GM19023 (cell line): ENCODE data around the gene CCNYL1.
"Not testable (repeated sequence)": the region's sequence is repeated elsewhere in the genome, so short reads cannot be mapped to it uniquely, and the experiment has no call there.

ENCODE experiments used
- ATAC-seq: cut with Tn5 transposase; IDR thresholded peaks from one replicate; pipeline ENCODE4 v1.9.1; 2021; ENCODE audit warnings: mild to moderate bottlenecking, moderate library complexity; ENCODE audit not compliant: unreplicated experiment

Gene CCNYL1

GRCh38 chr2:207710814-207711740 is at the start of gene CCNYL1:
TSS of gene CCNYL1 (plus strand) at chr2:207711640. CDS start at chr2:207711897, 257 bp downstream.
- ATAC-seq = peak; percentile 95

DNA sequence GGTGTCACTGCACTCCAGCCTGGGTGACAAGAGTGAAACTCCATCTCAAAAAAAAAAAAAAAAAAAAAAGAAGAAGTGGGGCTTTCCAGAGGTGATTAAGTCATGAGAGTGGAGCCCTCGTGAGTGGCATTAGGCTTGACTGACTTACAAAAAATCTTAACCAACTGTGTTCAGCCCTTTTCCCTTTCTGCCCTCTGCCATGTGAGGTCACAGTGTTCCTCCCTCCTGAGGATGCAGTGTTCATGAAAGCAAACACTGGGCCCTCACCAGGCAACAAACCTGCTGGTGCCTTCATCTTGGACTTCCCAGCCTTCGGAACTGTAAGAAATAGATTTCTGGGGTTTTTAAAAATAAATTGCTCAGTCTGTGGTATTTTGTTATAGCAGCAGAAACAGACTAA is 49.2 kb upstream of the CCNYL1 start:
- peak; percentile 84 for ATAC-seq

GRCh38 chr2:207663870-207664545 is 47.4 kb upstream of the CCNYL1 start:
- ATAC-seq = no peak

DNA sequence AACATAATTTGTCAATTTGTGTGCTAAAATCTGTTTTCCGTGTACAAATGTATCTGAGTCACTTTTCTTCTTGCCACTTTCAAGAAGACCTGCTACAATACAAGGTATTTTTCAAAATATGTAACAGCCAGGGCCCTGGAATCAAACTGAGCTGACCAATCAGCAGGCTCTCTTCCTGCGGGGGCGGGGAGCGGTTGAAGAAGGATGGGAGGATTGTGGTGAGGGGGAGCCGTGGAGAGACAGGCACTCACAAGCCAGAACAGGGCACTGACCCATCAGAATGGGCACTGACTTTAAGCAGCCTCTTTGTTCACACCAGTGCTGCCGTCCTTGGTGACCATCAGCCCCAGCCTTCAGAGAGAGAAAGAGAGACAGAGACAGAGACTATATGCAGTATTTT is 40.6 kb upstream of the CCNYL1 start:
- ATAC-seq = no peak

DNA sequence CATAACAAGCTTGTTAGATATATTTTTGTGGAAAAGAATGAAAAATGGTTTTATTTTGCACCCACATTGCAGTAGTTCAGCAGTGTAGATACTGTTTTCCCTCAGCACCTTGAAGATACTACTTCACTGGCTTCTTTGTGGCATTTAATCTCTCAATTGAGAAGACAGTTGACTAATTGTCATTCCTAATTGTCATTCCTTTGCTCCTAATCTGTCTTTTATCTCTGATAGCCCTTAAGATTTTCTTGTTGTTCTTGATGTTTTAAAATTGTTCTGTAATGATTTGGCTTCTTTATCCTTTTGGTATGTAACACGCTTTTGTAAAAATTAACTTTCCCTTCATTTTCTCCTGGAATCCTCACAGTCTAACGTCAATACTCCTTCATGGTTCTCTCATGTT is 38.0 kb upstream of the CCNYL1 start:
- ATAC-seq = no peak

GRCh38 chr2:207674266-207674774 is 37.1 kb upstream of the CCNYL1 start:
- no peak for ATAC-seq

DNA sequence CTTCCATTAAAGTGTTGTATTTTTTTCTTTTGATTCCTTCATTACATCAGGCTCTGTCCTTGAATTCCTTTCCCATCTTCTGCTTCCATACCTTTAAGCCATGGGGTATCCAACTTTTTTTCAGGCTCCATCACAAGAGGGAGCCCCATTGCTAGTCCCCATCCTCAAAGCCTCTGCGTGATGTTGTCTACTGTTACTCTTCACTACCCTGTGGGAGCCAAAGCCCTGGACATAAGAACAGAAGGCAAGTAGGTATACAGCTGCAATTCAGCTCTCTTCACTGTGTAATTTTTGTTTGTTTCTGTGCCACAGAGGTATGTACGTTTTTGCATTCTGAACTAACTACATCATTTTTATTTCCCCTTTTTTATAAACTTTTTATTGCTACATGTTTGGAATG is 36.6 kb upstream of the CCNYL1 start:
- ATAC-seq = no peak

- no peak for ATAC-seq
These were observed 34.5 kb upstream of the CCNYL1 start for GRCh38 chr2:207676827-207677354.

- ATAC-seq = no peak
These were observed 30.0 kb upstream of the CCNYL1 start for GRCh38 chr2:207681431-207681830.

GRCh38 chr2:207682557-207682956 is 28.9 kb upstream of the CCNYL1 start:
- ATAC-seq = no peak

GRCh38 chr2:207683438-207683837 is 28.0 kb upstream of the CCNYL1 start:
- no peak for ATAC-seq

DNA sequence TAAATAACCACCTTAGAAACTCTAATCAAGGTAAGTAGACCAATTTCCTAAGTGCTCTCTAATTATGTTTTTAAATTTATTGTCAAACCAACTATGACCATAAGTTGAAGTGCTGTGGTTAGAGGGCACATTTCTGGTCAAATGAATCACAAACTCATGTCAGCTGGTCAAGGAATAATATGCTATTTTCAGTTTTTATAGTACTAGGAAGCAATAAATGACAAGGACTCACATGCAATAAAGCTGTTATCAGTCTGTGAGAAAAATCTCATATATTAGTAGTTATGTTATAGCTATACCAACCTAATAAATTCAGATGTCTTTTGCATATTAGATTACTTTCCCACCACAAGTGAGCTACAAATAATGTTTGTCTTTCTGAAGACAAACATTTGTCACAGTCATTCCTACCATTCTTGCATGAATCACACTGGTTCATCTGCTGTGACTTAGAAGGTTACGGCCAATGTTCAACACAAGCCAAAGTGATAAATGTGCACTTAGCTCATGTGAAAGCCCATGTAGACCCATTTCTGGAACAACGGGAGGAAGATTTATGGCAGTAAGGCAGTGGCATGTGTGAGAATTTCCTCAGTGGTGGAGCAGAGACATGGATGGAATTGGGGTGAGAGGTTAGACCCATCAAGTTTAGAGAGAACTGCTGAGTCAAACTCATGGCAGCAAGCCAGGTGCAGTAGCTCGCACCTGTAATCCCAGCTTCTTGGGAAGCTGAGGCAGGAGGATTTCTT is 27.4 kb upstream of the CCNYL1 start:
- ATAC-seq = no peak

DNA sequence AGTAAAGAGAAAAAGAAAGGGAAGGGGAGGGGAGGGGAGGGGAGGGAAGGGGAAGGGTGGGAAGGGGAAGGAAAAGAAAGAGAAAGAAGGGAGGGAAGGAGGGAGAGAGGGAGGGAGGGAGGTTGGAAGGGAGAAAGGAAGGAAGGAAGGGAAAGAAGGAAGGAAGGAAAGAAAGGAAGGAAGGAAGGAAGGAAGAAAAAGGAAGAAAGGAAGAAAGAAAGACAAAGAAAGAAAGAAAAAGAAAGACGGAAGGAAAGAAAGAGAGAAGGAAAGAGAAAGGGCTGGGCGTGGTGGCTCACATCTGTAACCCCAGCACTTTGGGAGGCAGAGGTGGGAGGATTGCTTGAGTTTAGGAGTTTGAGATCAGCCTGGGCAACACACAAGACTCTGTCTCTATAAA is 24.6 kb upstream of the CCNYL1 start:
- no peak for ATAC-seq

DNA sequence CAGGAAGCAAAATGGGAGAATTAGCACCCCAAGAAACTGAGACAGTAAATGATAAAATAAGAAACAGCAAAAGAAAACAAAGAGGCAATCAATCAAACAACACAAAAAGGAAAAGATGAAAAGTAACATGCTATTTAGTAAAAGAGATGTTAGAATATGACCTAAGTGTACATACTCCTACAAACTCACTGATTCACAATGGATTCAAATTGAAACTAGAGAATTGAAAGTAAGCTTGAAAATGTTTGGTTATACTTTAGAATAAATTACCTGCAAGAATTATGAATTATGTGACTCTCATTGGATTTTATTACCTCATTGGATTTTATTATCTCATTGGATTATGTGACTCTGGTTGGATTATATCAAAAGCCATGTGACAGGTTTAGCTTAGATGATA is 22.8 kb upstream of the CCNYL1 start:
- no peak for ATAC-seq

- ATAC-seq = not testable (repeated sequence)
These were observed 20.5 kb upstream of the CCNYL1 start for GRCh38 chr2:207690845-207691461.

DNA sequence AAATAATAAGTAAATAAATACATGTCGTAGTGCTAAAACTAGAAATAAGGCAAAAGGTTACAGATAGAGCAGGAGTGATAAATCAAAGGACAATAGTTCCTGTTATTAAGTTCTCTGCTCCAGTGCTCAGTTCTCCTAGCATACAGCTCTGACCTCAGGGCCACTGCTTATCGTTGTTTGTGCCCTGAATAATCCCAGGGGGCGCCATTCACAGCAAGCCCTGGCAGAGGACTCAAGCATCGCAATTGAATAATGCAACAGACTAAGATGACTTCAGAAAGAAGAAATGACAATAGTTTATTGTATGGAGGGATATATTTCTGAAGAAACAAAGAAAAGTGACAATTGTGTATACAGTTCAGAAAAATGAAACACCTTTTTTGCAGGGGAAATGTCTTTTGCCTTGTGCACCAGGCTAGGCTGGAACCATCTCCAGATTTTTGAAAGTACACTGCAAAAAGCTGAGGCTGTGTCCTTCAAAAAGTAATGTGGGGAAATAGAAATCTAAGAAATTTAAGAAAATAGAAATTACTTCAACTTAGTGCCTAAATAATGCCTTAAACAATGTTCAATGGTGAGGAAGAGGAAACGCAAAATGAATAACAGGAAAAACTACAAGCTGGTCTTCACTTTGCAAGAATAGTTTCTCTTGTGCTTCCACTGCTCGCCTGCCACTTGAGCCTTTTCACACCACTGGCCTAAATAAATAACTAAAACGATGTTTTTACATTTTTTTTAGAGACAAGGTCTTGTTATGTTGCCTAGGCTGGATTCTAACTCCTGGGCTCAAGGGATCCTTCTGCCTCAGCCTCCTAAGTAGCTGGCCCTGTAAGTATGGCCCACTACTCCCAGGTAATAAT is 19.0 kb upstream of the CCNYL1 start:
- no peak for ATAC-seq

DNA sequence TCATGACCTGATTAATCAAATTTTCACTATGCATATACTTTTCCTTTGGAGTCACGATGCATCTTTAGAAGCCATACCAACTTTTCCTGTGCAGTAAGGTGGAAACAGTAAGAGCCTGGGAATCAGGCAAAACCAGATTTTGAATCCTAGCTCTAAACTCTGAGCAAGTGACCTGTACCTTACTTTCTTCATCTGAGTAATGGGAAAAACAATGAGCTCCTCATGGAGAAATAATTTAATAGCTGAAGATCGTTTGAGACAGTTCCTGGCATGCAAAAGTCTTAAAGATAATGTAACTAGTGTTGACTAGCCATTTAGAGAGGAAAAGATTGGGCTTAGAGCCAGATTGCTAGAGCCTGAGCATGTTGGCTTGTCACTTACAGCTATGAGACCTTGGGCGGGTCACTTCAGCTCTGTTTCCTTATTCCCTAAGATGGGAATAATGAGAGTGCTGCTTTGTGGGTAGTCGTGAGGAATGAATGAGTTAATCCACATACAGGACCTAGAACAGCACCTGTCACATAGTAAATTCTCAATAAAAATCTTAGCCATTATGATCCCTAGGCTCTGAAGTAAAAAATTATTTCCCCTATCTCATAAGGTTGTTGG is 17.7 kb upstream of the CCNYL1 start:
- ATAC-seq = no peak

DNA sequence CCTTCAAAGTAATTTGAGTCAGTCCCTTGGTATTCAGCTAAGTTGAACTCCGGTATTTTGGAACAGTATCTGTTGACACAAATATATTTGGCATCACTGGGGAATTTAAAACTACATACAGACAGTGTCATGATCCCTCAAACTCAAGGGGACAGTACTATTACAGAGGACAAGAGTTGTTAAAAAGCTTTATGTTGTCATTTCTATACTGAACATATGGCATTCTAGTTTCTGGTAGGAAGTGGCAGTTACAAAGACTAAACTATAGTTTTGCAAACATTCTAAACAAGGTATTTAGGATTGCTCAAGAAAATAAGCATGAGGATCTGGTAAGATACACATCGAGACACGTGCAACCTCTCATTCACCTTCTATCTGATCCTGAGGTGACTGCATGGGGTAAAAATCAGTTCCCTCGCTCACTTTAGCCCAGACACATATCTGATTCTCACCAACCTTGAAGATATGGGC is 16.6 kb upstream of the CCNYL1 start:
- no peak for ATAC-seq

DNA sequence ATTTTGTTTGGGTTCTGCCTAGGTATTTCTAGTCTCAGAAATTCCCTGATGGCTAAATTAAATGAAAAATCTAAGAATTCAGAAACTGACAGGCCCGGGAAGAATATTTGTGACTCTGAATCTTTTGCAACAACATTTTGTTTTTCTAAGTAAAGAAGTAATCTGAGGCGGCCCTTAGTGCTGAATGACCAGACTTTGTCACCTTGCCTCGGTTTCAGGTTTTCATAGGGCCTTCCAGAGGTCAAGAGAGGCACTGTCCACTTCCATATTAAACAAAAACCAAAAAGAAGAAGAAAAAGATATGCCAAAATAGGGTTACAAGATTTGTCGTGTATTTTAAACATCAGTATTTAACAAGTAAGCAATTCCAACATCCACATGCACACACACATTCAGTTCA is 16.1 kb upstream of the CCNYL1 start:
- ATAC-seq = no peak
